Frontal cortex (tissue), 4 donors: ENCODE results near the gene UPK1B. TPM values are rescaled to one million over a fixed set of nuclear protein-coding genes. Genes with fewer than 3 reads are reported as not detected.
A peak's percentile ranks its signal among the peaks of the same experiment; 100 is the strongest.

Experiments
- DNase-seq, 2 donors: peaks; one replicate each; pipeline ENCODE4 v3.0.0; 2012; ENCODE audit warnings: low spot score in 2 of 2
- FAIRE-seq: peaks from 2 replicates; lab custom pipeline; 2012; peaks lifted over from hg19 to GRCh38; lab: Jason Lieb, UNC
- total RNA-seq: library from RNA; depleted of rRNA; stranded (reverse); fragments of >200 nt; gene quantifications from one replicate; pipeline ENCODE4 v1.2.3, GENCODE V29; 2014
- donor health status: control.
- donor health status: control.
- donor health status: control.

The UPK1B gene
- total RNA-seq, 1 donor from 2014 or later, result not detected

- FAIRE-seq (no peak), DNase-seq (no peak)
Observed at GRCh38 chr3:119175872-119176756, 2.7 kb downstream of the UPK1B start.

- no peak for DNase-seq
- no peak for FAIRE-seq
Observed at GRCh38 chr3:119176778-119177177, 3.4 kb downstream of the UPK1B start.

GRCh38 chr3:119177321-119177720 is 3.9 kb downstream of the UPK1B start:
- FAIRE-seq (no peak), DNase-seq (no peak)

GRCh38 chr3:119181765-119182164 is 8.4 kb downstream of the UPK1B start:
- DNase-seq (no peak), FAIRE-seq (no peak)

- FAIRE-seq, result no peak
- DNase-seq, result no peak
Observed at GRCh38 chr3:119184111-119184510, 10.7 kb downstream of the UPK1B start.

- no peak for FAIRE-seq
- no peak for DNase-seq
Observed at GRCh38 chr3:119184796-119185570, 11.6 kb downstream of the UPK1B start.

GRCh38 chr3:119187266-119187665 is 13.9 kb downstream of the UPK1B start:
- no peak for DNase-seq
- no peak for FAIRE-seq

- DNase-seq, result no peak
- FAIRE-seq, result no peak
Observed at GRCh38 chr3:119191800-119192199, 18.4 kb downstream of the UPK1B start.

- no peak for FAIRE-seq
- no peak for DNase-seq
Observed at GRCh38 chr3:119194237-119195150, 21.1 kb downstream of the UPK1B start.

- DNase-seq (no peak), FAIRE-seq (no peak)
Observed at GRCh38 chr3:119195151-119195476, 21.7 kb downstream of the UPK1B start.

GRCh38 chr3:119195911-119196310 is 22.5 kb downstream of the UPK1B start:
- FAIRE-seq (no peak), DNase-seq (no peak)

- FAIRE-seq, result no peak
- no peak for DNase-seq
Observed at GRCh38 chr3:119205209-119205608, 31.8 kb downstream of the UPK1B start.

- DNase-seq (no peak), FAIRE-seq (no peak)
Observed at GRCh38 chr3:119205685-119206084, 32.3 kb downstream of the UPK1B start.

- DNase-seq (no peak), FAIRE-seq (no peak)
Observed at GRCh38 chr3:119206611-119207511, 33.5 kb downstream of the UPK1B start.

GRCh38 chr3:119207512-119207875 is 34.1 kb downstream of the UPK1B start:
- FAIRE-seq (no peak), DNase-seq (peak in 1 of 2 donors; percentile 14)

- FAIRE-seq, result no peak
Observed at GRCh38 chr3:119211193-119211592, 37.8 kb downstream of the UPK1B start.

GRCh38 chr3:119211803-119212202 is 38.4 kb downstream of the UPK1B start:
- DNase-seq (no peak), FAIRE-seq (no peak)

More at GRCh38 chr3:119211193-119211592, 37.8 kb downstream of the UPK1B start:
- no peak for DNase-seq

GRCh38 chr3:119219069-119219468 is 45.7 kb downstream of the UPK1B start:
- FAIRE-seq, result no peak
- DNase-seq, result no peak

GRCh38 chr3:119220198-119220597 is 46.8 kb downstream of the UPK1B start:
- DNase-seq (no peak), FAIRE-seq (no peak)
